Gastrocnemius medialis (tissue), 4 donors: ENCODE measurements around the gene FBLN2.

Source experiments
- CTCF ChIP-seq, 5 experiments: fragments of 450-650 bp in 3 of 5; fragments of 200-600 bp in 2 of 5; sonication (generic) in 2 of 5; IDR thresholded peaks in 4 of 5; conservative IDR thresholded peaks in 1 of 5; 1 replicate in 4 of 5; 2 replicates in 1 of 5; pipeline ENCODE4 v1.5.1; 2016 to 2019; ENCODE audit warnings: antibody characterized with exemption in 5 of 5, mild to moderate bottlenecking in 3 of 5, moderate library complexity in 3 of 5
- POLR2A ChIP-seq, 2 donors: fragments of 450-650 bp; IDR thresholded peaks; one replicate each; pipeline ENCODE4 v1.6.1; 2017; ENCODE audit warnings: antibody characterized with exemption in 2 of 2, mild to moderate bottlenecking in 2 of 2, moderate library complexity in 2 of 2

- TF ChIP-seq CTCF (IDR thresholded peaks at IDR 0.05 in 4 of 5, conservative IDR thresholded peaks at IDR 0.05 in 1 of 5) = no peak
- TF ChIP-seq POLR2A (IDR thresholded peaks at IDR 0.05) = no peak
Observed at GRCh38 chr3:13681931-13682330, 133.0 kb downstream of the FBLN2 start.
